Vagina (tissue), 2 donors: ENCODE measurements around the gene SPTBN1. TPM values are rescaled to one million over a fixed set of nuclear protein-coding genes. Genes with fewer than 3 reads are reported as not detected.
"Not testable (repeated sequence)": the region's sequence is repeated elsewhere in the genome, so short reads cannot be mapped to it uniquely, and the experiment has no call there.

Source experiments
- DNase-seq, 2 donors: peaks; one replicate each; pipeline ENCODE4 v3.0.0-alpha.2; 2017; ENCODE audit errors: extremely low spot score in 2 of 2
- H3K27ac ChIP-seq: fragments of 200-600 bp; sonication (generic); one replicate; pipeline ENCODE4 v1.5.1; 2019
- H3K27me3 ChIP-seq: fragments of 200-600 bp; sonication (generic); one replicate; pipeline ENCODE4 v1.5.1; 2019
- H3K36me3 ChIP-seq, 2 donors: fragments of 200-600 bp; sonication (generic); one replicate each; pipeline ENCODE4 v1.5.1; 2017 to 2019
- H3K4me1 ChIP-seq: fragments of 200-600 bp; sonication (generic); one replicate; pipeline ENCODE4 v1.5.1; 2019
- H3K4me3 ChIP-seq, 2 donors: fragments of 200-600 bp; sonication (generic); 1 replicate in 1 of 2; 2 replicates in 1 of 2; pipeline ENCODE4 v1.5.1; 2016 to 2019
- H3K9me3 ChIP-seq: fragments of 200-600 bp; sonication (generic); one replicate; pipeline ENCODE4 v1.5.1; 2019
- POLR2A ChIP-seq, 2 donors: fragments of 450-650 bp; IDR thresholded peaks; one replicate each; pipeline ENCODE4 v1.6.1; 2017; ENCODE audit warnings: antibody characterized with exemption in 2 of 2, mild to moderate bottlenecking in 2 of 2, moderate library complexity in 2 of 2
- POLR2AphosphoS5 ChIP-seq, 2 donors: sonication (generic); formaldehyde crosslinking; IDR thresholded peaks; one replicate each; pipeline ENCODE4 v1.9.0; 2017; ENCODE audit warnings: antibody characterized with exemption in 2 of 2, mild to moderate bottlenecking in 2 of 2, low read depth in 1 of 2; ENCODE audit not compliant: insufficient read depth in 1 of 2
- intact Hi-C: fragments of 100-400 bp; cut with DNase I; formaldehyde crosslinking; loops from one replicate; pipeline ENCODE4 v1.15.1; 2023
- total RNA-seq: library from RNA; depleted of rRNA; stranded (reverse); fragments of >200 nt; gene quantifications from one replicate; pipeline ENCODE4 v1.2.3, GENCODE V29; 2016
- TF ChIP-seq, protein P1 (sequence below), 3 experiments: fragments of 450-650 bp in 2 of 3; fragments of 200-600 bp in 1 of 3; sonication (generic) in 1 of 3; IDR thresholded peaks; one replicate each; pipeline ENCODE4 v1.5.1; 2017 to 2019; ENCODE audit warnings: antibody characterized with exemption in 3 of 3, mild to moderate bottlenecking in 2 of 3, moderate library complexity in 2 of 3

The SPTBN1 gene
- total RNA-seq, 1 donor from 2014 or later = 278 TPM

DNA sequence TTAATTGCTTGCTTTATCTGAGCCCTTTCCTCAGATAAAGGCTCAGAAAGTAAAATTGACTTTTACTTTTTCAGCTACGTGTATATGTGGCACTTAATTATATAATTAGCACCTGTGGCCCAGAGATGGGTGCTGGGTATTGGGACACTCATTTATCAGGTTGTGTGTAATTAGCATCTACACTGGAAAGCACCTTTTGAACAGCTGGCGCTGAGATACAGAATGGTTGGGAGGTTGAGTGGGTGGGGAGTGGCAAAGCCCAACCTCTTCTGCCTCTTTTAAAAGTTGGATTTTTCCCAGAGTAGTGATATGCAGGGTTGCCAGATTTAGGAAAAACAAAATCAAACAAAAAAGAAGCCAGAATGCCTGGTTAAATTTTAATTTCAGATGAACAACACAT is 23.9 kb downstream of the SPTBN1 start:
- Histone ChIP-seq H3K27me3 (no peaks in the 10 kb centered on the region), H3K4me1 (peaks cover 68% of the 10 kb centered on the region), H3K36me3 (no peaks in the 10 kb centered on the region), H3K9me3 (peaks cover 4% of the 10 kb centered on the region), H3K27ac (no peak overlapping the region), H3K4me3 (no peak overlapping the region)
- intact Hi-C loops = no loop called here
- TF ChIP-seq POLR2A (IDR thresholded peaks at IDR 0.05) (no peak), POLR2AphosphoS5 (IDR thresholded peaks at IDR 0.05; ENCODE audit: insufficient read depth in 1 of 2, low read depth in 1 of 2) (no peak)
- TF ChIP-seq, protein P1, sequence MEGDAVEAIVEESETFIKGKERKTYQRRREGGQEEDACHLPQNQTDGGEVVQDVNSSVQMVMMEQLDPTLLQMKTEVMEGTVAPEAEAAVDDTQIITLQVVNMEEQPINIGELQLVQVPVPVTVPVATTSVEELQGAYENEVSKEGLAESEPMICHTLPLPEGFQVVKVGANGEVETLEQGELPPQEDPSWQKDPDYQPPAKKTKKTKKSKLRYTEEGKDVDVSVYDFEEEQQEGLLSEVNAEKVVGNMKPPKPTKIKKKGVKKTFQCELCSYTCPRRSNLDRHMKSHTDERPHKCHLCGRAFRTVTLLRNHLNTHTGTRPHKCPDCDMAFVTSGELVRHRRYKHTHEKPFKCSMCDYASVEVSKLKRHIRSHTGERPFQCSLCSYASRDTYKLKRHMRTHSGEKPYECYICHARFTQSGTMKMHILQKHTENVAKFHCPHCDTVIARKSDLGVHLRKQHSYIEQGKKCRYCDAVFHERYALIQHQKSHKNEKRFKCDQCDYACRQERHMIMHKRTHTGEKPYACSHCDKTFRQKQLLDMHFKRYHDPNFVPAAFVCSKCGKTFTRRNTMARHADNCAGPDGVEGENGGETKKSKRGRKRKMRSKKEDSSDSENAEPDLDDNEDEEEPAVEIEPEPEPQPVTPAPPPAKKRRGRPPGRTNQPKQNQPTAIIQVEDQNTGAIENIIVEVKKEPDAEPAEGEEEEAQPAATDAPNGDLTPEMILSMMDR (IDR thresholded peaks at IDR 0.05) = no peak
- no peak for DNase-seq

DNA sequence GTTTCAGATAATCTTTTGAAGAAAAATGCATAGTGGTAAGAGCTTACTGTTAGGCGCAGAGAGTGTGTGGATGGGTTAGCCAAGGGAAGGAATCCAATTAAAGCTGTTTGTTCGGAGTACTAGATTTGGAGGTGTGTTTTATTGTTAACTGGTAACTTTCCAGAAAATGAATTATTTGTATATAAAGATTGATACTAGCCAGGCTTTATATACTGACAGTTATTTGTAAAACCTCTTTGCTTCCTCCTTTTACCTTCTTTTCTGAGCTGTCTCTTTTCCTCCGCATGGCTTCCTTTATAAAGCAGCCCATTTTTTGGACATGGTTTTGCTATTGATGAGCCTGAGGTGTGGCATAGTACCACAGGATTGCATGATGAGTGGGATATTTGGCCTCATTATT is 25.6 kb downstream of the SPTBN1 start:
- TF ChIP-seq, protein P1 (IDR thresholded peaks at IDR 0.05) = no peak
- no peak for TF ChIP-seq POLR2AphosphoS5 (IDR thresholded peaks at IDR 0.05; ENCODE audit: insufficient read depth in 1 of 2, low read depth in 1 of 2)
- TF ChIP-seq POLR2A (IDR thresholded peaks at IDR 0.05) = no peak
- no peaks in the 10 kb centered on the region for H3K36me3 ChIP-seq
- intact Hi-C loops = no loop called here
- H3K27ac ChIP-seq = no peak overlapping the region
- DNase-seq = no peak
- no peaks in the 10 kb centered on the region for H3K27me3 ChIP-seq
- H3K4me3 ChIP-seq = no peak overlapping the region
- H3K4me1 ChIP-seq = peaks cover 60% of the 10 kb centered on the region
- H3K9me3 ChIP-seq = peaks cover 4% of the 10 kb centered on the region

DNA sequence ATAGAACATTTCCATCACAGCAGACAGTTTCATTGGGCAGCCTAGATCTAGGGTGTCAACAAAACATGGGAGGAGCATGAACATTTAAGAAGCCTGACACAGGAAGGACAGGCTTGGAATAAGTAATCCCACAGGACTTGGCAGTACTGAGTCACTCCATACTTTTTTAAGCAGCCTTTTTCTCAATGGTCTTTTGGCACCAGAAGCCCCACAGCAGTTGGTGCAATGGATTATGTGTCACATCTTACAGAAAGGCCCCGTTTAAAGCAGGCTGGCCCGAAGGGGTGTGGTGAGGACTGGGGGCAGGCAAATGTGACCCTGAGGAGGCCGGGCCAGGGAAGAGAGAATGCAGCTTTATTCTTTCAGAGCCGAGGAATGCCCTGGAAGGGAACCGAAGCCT is 26.6 kb downstream of the SPTBN1 start:
- no peak for DNase-seq
- peaks cover 4% of the 10 kb centered on the region for H3K9me3 ChIP-seq
- H3K4me3 ChIP-seq = peak overlapping the region in 1 of 2 donors; percentile 8
- no peaks in the 10 kb centered on the region for H3K36me3 ChIP-seq
- intact Hi-C loops = no loop called here
- H3K27ac ChIP-seq = peak overlapping the region; percentile 48
- no peaks in the 10 kb centered on the region for H3K27me3 ChIP-seq
- H3K4me1 ChIP-seq = peaks cover 49% of the 10 kb centered on the region
- no peak for TF ChIP-seq POLR2A (IDR thresholded peaks at IDR 0.05)
- no peak for TF ChIP-seq POLR2AphosphoS5 (IDR thresholded peaks at IDR 0.05; ENCODE audit: insufficient read depth in 1 of 2, low read depth in 1 of 2)
- TF ChIP-seq, protein P1 (IDR thresholded peaks at IDR 0.05) = no peak

DNA sequence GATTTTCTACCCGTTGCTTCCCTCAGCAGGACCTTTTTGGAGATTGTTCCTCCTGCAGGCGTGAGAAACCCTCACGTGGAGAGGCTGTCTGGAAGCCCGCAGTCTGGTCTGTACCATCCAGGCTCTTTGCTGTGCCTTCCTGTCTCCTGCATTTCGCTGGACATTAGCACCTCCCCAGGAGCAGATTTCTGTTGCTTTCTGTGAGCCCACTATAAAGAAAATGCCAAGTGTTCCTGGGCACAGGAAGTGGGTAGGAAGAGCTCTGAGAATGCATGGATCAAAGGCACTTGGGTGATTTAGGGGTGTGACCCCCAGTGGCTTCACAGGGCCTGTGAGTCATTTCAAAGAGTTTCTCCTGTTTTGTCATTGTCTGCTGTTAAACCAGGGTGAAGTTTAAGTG is 27.3 kb downstream of the SPTBN1 start:
- intact Hi-C loops = no loop called here
- Histone ChIP-seq H3K27ac (peak overlapping the region; percentile 48), H3K4me3 (peak overlapping the region in 1 of 2 donors; percentile 8), H3K27me3 (no peaks in the 10 kb centered on the region), H3K9me3 (peaks cover 4% of the 10 kb centered on the region), H3K4me1 (peaks cover 48% of the 10 kb centered on the region), H3K36me3 (no peaks in the 10 kb centered on the region)
- DNase-seq = no peak
- TF ChIP-seq POLR2AphosphoS5 (IDR thresholded peaks at IDR 0.05; ENCODE audit: insufficient read depth in 1 of 2, low read depth in 1 of 2) (no peak), POLR2A (IDR thresholded peaks at IDR 0.05) (no peak)
- TF ChIP-seq, protein P1 (IDR thresholded peaks at IDR 0.05) = no peak

DNA sequence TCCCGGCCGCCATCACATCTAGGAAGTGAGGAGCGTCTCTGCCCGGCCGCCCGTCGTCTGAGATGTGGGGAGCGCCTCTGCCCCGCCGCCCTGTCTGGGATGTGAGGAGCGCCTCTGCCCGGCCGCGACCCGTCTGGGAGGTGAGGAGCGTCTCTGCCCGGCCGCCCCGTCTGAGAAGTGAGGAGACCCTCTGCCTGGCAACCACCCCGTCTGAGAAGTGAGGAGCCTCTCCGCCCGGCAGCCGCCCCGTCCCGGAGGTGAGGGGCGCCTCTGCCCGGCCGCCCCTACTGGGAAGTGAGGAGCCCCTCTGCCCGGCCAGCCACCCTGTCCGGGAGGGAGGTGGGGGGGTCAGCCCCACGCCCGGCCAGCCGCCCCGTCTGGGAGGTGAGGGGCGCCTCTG is 29.6 kb downstream of the SPTBN1 start:
- H3K27me3 ChIP-seq, H3K36me3 ChIP-seq, H3K9me3 ChIP-seq, DNase-seq, intact Hi-C loops, H3K27ac ChIP-seq, H3K4me3 ChIP-seq: not testable (repeated sequence)
- H3K4me1 ChIP-seq = peaks cover 47% of the 10 kb centered on the region

DNA sequence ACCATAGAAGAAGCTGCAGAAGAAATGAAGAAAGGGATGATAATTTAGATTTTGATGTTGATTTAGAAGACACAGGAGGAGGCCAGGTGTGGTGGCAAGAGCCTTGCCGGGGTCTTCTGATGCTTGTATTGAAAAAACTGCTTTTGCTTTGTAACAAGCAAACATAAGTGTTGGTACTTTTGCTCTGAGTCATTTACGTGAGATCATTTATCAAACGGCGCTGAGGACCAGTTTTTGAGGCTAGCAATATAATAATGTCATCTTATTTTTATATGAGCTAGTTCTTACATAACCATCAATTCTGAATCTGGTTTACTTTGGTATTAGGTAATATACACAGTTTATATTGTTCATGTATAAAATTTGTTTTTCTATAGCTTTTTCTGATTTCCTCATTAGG is 30.6 kb downstream of the SPTBN1 start:
- H3K27ac ChIP-seq = no peak overlapping the region
- H3K4me3 ChIP-seq = no peak overlapping the region
- DNase-seq = no peak
- TF ChIP-seq POLR2A (IDR thresholded peaks at IDR 0.05) (no peak), POLR2AphosphoS5 (IDR thresholded peaks at IDR 0.05; ENCODE audit: insufficient read depth in 1 of 2, low read depth in 1 of 2) (no peak)
- TF ChIP-seq, protein P1 (IDR thresholded peaks at IDR 0.05) = no peak
- H3K9me3 ChIP-seq = no peaks in the 10 kb centered on the region
- no peaks in the 10 kb centered on the region for H3K36me3 ChIP-seq
- H3K4me1 ChIP-seq = peaks cover 55% of the 10 kb centered on the region
- H3K27me3 ChIP-seq = no peaks in the 10 kb centered on the region
- intact Hi-C loops = no loop called here
